ENCODE measurements around the gene ODR4.

- TF ChIP-seq CTCF (IDR thresholded peaks at IDR 0.05) (no peak), REST (IDR thresholded peaks at IDR 0.05; ENCODE audit: insufficient read depth in 1 of 2, low read depth in 2 of 2, low read length in 1 of 2) (no peak), POLR2AphosphoS5 (IDR thresholded peaks at IDR 0.05; ENCODE audit: low read depth, low read length) (no peak), SIN3A (IDR thresholded peaks at IDR 0.05; ENCODE audit: borderline replicate concordance, insufficient read depth, low read depth, low read length) (no peak)
Observed at GRCh38 chr1:186375929-186376319, 286 bp downstream of the ODR4 start.
